Stomach (tissue), 9 donors: Measurements from ENCODE around the gene RILPL2. TPM values are rescaled to one million over a fixed set of nuclear protein-coding genes. Genes with fewer than 3 reads are reported as not detected.

Experiments
- DNase-seq, 2 donors: peaks; one replicate each; pipeline versions ENCODE4 v3.0.0 to v3.0.0-alpha.2; 2013 to 2019
- H3K27ac ChIP-seq, 5 donors: fragments of 200-600 bp in 4 of 5; sonication (generic) in 4 of 5; one replicate each; pipeline ENCODE4 v1.5.1; 2013 to 2019; ENCODE audit warnings: mild to moderate bottlenecking in 1 of 5, moderate library complexity in 1 of 5
- H3K27me3 ChIP-seq, 3 donors: fragments of 200-600 bp; sonication (generic); one replicate each; pipeline ENCODE4 v1.5.1; 2017 to 2019; ENCODE audit warnings: mixed run types in 1 of 3
- H3K36me3 ChIP-seq, 4 donors: fragments of 200-600 bp; sonication (generic); 1 replicate in 3 of 4; 2 replicates in 1 of 4; pipeline ENCODE4 v1.5.1; 2016 to 2019
- H3K4me1 ChIP-seq, 4 donors: fragments of 200-600 bp; sonication (generic); one replicate each; pipeline ENCODE4 v1.5.1; 2016 to 2019
- H3K4me3 ChIP-seq, 4 donors: fragments of 200-600 bp; sonication (generic) in 3 of 4; one replicate each; pipeline ENCODE4 v1.5.1; 2016 to 2019; ENCODE audit warnings: mild to moderate bottlenecking in 1 of 4
- H3K9me3 ChIP-seq, 4 donors: fragments of 200-600 bp; sonication (generic); one replicate each; pipeline ENCODE4 v1.5.1; 2016 to 2019
- EP300 ChIP-seq: sonication (generic); formaldehyde crosslinking; IDR thresholded peaks from one replicate; pipeline ENCODE4 v1.6.1; 2017; ENCODE audit warnings: antibody characterized with exemption
- POLR2A ChIP-seq, 4 donors: fragments of 450-650 bp; IDR thresholded peaks; one replicate each; pipeline ENCODE4 v1.6.1; 2016; ENCODE audit warnings: antibody characterized with exemption in 4 of 4, control low read depth in 2 of 4, mild to moderate bottlenecking in 1 of 4, moderate library complexity in 1 of 4
- POLR2AphosphoS5 ChIP-seq, 3 donors: sonication (generic); formaldehyde crosslinking; IDR thresholded peaks; one replicate each; pipeline ENCODE4 v1.6.1; 2016; ENCODE audit warnings: antibody characterized with exemption in 3 of 3
- WGBS, 5 donors: extraction: QIAGEN DNeasy Blood & Tissue Kit in 3 of 5; methylation state at CpG; one replicate each; pipeline versions ENCODE4 v1.1.5 to v1.1.7; 2013 to 2018; 5-methylcytosine and 5-hydroxymethylcytosine counted together
- intact Hi-C: fragments of 100-400 bp; cut with DNase I; formaldehyde crosslinking; loops from one replicate; pipeline ENCODE4 v1.15.1; 2023; ENCODE audit warnings: low total_unique reads
- polyA plus RNA-seq, 3 donors: library from polyadenylated mRNA; stranded (reverse); fragments of 200-250 nt; gene quantifications; one replicate each; pipeline ENCODE4 v1.2.3, GENCODE V29; 2013
- total RNA-seq, 5 donors: library from RNA; depleted of rRNA; stranded (reverse); fragments of >200 nt; gene quantifications; one replicate each; pipeline versions ENCODE4 v1.1.0 to v1.2.3, GENCODE V29; 2014 to 2016
- TF ChIP-seq, protein P1 (sequence below), 7 experiments: fragments of 450-650 bp in 4 of 7; fragments of 200-600 bp in 3 of 7; sonication (generic) in 3 of 7; IDR thresholded peaks; one replicate each; pipeline ENCODE4 v1.5.1; 2016 to 2019; ENCODE audit warnings: antibody characterized with exemption in 7 of 7, control low read depth in 2 of 7, mild to moderate bottlenecking in 1 of 7
- donor health status: healthy with polysubstance abuse.
- donor health status: Bipolar disorder and iron deficiency.
- donor health status: healthy.

The RILPL2 gene
- total and polyA plus RNA-seq, 8 donors, result 2.0 to 5.9 (median 4.5) TPM

DNA sequence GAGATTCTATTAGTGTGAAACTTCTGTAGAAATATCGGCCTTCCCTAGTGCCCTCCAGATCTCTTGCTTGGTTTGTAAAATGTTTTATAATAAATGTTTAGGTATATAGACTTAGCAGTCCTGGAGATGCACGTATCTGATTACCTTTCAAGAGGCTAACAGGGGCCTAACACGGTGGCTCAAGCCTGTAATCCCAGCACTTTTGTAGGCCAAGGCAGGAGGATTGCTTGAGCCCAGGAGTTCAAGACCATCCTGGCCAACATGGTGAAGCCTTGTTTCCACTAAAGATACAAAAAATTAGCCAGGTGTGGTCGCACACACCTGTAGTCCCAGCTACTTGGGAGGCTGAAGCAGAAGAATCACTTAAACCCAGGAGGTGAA, 9.8 kb upstream of the RILPL2 start:
- Histone ChIP-seq H3K27ac (peak overlapping the region; percentile 30 to 88 (median 76)), H3K4me3 (no peak overlapping the region), H3K4me1 (peaks cover 23 to 41% (median 33%) of the 10 kb centered on the region in 4 donors), H3K36me3 (no peaks in the 10 kb centered on the region), H3K9me3 (no peaks in the 10 kb centered on the region), H3K27me3 (no peaks in the 10 kb centered on the region)
- intact Hi-C loops, result no loop called here
- WGBS, 5 donors, result 27 to 45% (median 34%) methylated on average over 4 of the region's 4 CpGs
- DNase-seq, result no peak
- TF ChIP-seq EP300, result no peak
- TF ChIP-seq, protein P1, sequence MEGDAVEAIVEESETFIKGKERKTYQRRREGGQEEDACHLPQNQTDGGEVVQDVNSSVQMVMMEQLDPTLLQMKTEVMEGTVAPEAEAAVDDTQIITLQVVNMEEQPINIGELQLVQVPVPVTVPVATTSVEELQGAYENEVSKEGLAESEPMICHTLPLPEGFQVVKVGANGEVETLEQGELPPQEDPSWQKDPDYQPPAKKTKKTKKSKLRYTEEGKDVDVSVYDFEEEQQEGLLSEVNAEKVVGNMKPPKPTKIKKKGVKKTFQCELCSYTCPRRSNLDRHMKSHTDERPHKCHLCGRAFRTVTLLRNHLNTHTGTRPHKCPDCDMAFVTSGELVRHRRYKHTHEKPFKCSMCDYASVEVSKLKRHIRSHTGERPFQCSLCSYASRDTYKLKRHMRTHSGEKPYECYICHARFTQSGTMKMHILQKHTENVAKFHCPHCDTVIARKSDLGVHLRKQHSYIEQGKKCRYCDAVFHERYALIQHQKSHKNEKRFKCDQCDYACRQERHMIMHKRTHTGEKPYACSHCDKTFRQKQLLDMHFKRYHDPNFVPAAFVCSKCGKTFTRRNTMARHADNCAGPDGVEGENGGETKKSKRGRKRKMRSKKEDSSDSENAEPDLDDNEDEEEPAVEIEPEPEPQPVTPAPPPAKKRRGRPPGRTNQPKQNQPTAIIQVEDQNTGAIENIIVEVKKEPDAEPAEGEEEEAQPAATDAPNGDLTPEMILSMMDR (IDR thresholded peaks at IDR 0.05), result no peak
- TF ChIP-seq POLR2A (IDR thresholded peaks at IDR 0.05), result no peak
- no peak for TF ChIP-seq POLR2AphosphoS5 (IDR thresholded peaks at IDR 0.05)

DNA sequence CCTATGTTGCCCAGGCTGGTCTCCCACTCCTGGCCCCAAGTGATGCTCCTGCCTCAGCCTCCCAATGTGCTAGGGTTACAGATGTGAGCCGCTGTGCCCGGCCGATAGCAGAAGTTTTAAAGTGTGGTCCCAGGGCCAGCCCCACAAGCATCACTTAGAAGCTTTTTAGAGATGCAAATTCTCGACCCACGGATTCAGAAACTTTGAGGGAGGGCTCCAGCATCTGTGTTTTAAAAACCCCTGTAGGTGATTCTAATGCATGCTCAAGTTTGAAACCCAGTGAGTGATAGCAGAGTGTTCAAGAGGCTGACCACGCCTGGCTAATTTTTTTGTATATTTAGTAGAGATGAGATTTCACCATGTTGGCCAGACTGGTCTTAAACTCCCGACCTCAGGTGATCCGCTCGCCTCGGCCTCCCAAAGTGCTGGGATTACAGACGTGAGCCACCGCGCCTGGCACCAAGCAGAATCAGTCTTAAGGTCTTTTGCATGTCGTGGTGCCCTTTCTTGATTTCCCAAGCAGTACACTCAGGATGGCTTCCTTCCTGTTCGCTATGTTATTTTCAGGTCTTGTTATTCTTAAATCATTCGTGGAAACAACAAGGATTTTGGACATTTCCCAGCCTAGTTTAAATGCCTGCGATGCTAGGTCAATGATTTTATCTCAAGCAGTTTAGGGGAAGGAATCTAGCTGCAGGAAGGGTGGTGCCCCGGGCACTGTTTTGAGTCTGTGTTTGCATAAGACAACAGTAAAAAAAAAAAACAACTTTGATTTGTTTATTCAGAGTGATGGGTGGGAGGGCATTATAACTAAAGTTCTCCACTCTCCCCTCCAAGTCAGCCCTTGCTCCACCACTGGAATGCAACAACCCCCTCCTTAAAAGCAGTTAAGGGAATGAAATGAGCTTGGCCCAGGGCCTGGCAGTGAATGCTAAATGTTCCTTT, 9.2 kb upstream of the RILPL2 start:
- intact Hi-C loops, result no loop called here
- peaks cover 23 to 41% (median 33%) of the 10 kb centered on the region in 4 donors for H3K4me1 ChIP-seq
- DNase-seq, result peak; percentile 54 to 63
- H3K36me3 ChIP-seq, result no peaks in the 10 kb centered on the region
- H3K9me3 ChIP-seq, result no peaks in the 10 kb centered on the region
- WGBS, 5 donors, result 22 to 39% (median 29%) methylated on average over 18 of the region's 18 CpGs
- H3K27ac ChIP-seq, result peak overlapping the region; percentile 60 to 88 (median 76)
- H3K27me3 ChIP-seq, result no peaks in the 10 kb centered on the region
- H3K4me3 ChIP-seq, result peak overlapping the region in 2 of 4 donors; percentile 3
- TF ChIP-seq, protein P1 (IDR thresholded peaks at IDR 0.05), result no peak
- peak in 2 of 3 donors; percentile 6 to 34 for TF ChIP-seq POLR2AphosphoS5 (IDR thresholded peaks at IDR 0.05)

DNA sequence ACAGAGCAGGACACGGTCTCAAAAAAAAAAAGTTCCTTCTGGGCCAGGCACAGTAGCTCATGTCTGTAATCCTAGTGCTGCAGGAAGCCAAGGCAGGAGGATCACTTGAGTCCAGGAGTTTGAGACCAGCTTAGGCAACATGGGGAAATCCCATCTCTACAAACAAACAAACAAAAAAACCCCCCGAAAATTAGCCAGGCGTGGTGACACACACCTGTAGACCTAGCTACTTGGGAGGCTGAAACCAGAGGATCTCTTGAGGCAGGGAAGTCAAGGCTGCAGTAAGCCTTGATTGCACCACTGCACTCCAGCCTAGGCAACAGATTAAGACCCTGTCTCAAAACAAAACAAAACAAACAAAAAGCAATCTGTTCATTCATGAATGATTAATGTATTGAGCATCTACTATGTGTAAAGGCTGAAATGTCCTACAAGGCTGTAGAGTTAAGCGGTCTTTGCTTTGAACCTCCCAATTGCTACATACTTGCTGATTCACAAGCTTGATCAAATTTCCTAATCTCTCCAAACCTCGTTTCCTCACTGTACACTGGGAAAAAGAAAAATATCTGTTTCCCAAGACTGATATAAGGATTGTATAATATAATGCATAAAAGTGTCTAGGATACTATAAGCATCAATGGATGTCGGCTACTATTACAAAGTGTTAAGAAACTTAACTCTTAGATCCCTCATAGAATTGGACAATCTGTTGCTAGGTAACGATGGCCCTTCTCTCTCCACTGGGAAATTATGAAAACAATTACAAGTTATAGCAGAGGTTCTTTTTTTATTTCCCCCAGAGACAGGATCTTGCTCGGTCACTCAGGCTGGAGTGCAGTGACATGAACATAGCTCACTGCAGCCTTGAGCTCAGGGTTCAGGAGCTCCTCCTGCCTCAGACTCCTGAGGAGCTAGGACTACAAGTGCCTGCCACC, 7.9 kb upstream of the RILPL2 start:
- no peaks in the 10 kb centered on the region for H3K27me3 ChIP-seq
- H3K4me3 ChIP-seq, result no peak overlapping the region
- no peaks in the 10 kb centered on the region for H3K36me3 ChIP-seq
- no peak for TF ChIP-seq POLR2A (IDR thresholded peaks at IDR 0.05)
- no peak for TF ChIP-seq EP300
- no peak for TF ChIP-seq POLR2AphosphoS5 (IDR thresholded peaks at IDR 0.05)
- TF ChIP-seq, protein P1 (IDR thresholded peaks at IDR 0.05), result no peak
- H3K9me3 ChIP-seq, result no peaks in the 10 kb centered on the region
- H3K27ac ChIP-seq, result peak overlapping the region in 3 of 5 donors; percentile 35 to 88 (median 76)
- intact Hi-C loops, result no loop called here
- no peak for DNase-seq
- H3K4me1 ChIP-seq, result peaks cover 23 to 38% (median 32%) of the 10 kb centered on the region in 4 donors
- WGBS, 5 donors, result 69 to 77% (median 75%) methylated on average over 8 of the region's 8 CpGs

DNA sequence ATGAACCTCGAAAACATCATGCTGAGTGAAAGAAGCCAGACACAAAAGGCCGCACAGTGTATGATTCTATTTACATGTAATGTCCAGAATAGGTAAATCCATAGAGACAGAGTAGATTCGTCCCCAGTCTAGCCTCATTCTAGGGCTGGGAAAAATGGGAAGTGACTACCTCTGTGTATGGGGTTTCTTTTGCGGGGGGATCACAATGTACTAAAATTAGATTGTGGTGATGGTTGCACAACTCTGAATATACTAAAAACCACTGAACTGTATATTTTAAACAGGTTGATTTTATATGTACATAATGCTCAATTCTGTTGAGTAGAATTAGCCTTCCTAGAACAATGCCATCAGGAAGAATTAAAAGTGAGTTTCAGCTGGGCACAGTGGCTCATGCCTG, 6.3 kb upstream of the RILPL2 start:
- peaks cover 22 to 29% (median 25%) of the 10 kb centered on the region in 4 donors for H3K4me1 ChIP-seq
- H3K4me3 ChIP-seq, result no peak overlapping the region
- intact Hi-C loops, result no loop called here
- no peaks in the 10 kb centered on the region for H3K27me3 ChIP-seq
- DNase-seq, result no peak
- no peaks in the 10 kb centered on the region for H3K36me3 ChIP-seq
- 72 to 89% (median 79%) methylated on average over 4 of the region's 4 CpGs for WGBS, 5 donors
- H3K9me3 ChIP-seq, result no peaks in the 10 kb centered on the region
- TF ChIP-seq EP300 (no peak), POLR2AphosphoS5 (IDR thresholded peaks at IDR 0.05) (no peak), POLR2A (IDR thresholded peaks at IDR 0.05) (no peak)
- TF ChIP-seq, protein P1 (IDR thresholded peaks at IDR 0.05), result no peak
- no peak overlapping the region for H3K27ac ChIP-seq
